ENCODE results near the gene GMDS. TPM values are rescaled to one million over a fixed set of nuclear protein-coding genes. Genes with fewer than 3 reads are reported as not detected.

Gene GMDS
- total and polyA plus RNA-seq, 2 of the 8 experiments (the other 6 are each of a cell fraction or from before 2014, with no cell fraction given): 16.8 to 50.0 TPM

DNA sequence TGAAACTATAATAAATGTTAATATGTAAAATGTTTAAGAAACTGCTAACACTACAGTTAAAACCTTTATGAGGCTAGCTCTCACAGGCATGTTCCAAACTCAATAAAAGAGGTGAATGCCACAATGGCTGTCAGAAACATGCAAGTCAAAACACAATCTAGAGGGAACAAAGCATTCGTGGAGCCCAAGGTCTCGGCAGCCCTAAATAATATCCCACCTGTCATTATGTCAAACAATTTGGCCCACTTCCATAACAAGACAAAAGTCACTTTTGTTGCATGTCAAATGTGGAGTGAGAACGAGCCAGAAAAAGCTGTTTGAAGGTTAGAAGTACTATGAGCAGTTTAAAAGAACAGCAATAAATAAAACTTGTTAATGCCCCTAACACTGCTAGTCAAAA is 181.9 kb downstream of the GMDS start (continued):
- TF ChIP-seq, protein P1, sequence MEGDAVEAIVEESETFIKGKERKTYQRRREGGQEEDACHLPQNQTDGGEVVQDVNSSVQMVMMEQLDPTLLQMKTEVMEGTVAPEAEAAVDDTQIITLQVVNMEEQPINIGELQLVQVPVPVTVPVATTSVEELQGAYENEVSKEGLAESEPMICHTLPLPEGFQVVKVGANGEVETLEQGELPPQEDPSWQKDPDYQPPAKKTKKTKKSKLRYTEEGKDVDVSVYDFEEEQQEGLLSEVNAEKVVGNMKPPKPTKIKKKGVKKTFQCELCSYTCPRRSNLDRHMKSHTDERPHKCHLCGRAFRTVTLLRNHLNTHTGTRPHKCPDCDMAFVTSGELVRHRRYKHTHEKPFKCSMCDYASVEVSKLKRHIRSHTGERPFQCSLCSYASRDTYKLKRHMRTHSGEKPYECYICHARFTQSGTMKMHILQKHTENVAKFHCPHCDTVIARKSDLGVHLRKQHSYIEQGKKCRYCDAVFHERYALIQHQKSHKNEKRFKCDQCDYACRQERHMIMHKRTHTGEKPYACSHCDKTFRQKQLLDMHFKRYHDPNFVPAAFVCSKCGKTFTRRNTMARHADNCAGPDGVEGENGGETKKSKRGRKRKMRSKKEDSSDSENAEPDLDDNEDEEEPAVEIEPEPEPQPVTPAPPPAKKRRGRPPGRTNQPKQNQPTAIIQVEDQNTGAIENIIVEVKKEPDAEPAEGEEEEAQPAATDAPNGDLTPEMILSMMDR (IDR thresholded peaks at IDR 0.05; ENCODE audit: control extremely low read depth in 1 of 3, insufficient read depth in 1 of 3, low read depth in 1 of 3, low read length in 3 of 3): no peak
- TF ChIP-seq BACH1 (IDR thresholded peaks at IDR 0.05; ENCODE audit: low read length) (no peak), RAD21 (IDR thresholded peaks at IDR 0.05 in 1 of 2, conservative IDR thresholded peaks at IDR 0.05 in 1 of 2; ENCODE audit: low read depth in 2 of 2, low read length in 2 of 2) (no peak)
